ENCODE results near the gene PAK1IP1.

GRCh38 chr6:10695086-10695657, 400 bp downstream of the PAK1IP1 start:
- TF ChIP-seq PBX3 (IDR thresholded peaks at IDR 0.05; ENCODE audit: insufficient replicate concordance, low read depth, low read length) = no peak
- TF ChIP-seq CTCF (IDR thresholded peaks at IDR 0.05 in 2 of 3, conservative IDR thresholded peaks at IDR 0.05 in 1 of 3; ENCODE audit: control insufficient read depth in 2 of 3, extremely low read depth in 1 of 3, insufficient read depth in 1 of 3, low read depth in 3 of 3, low read length in 3 of 3) = no peak
- TF ChIP-seq ATF2 (IDR thresholded peaks at IDR 0.05; ENCODE audit: low read length) = no peak
- no peak for TF ChIP-seq ZBTB40 (IDR thresholded peaks at IDR 0.05; ENCODE audit: borderline replicate concordance)
- no peak for TF ChIP-seq BCL11A (IDR thresholded peaks at IDR 0.05; ENCODE audit: low read depth, low read length)
- no peak for TF ChIP-seq E4F1 (IDR thresholded peaks at IDR 0.05; ENCODE audit: borderline replicate concordance, partially characterized antibody)

All from GM12878 (cell line).